ENCODE results near the gene SPTBN1. TPM values are rescaled to one million over a fixed set of nuclear protein-coding genes. Genes with fewer than 3 reads are reported as not detected.
A peak's percentile ranks its signal among the peaks of the same experiment; 100 is the strongest.

SPTBN1 gene
- total and polyA plus RNA-seq, 2 experiments from 2014 or later: 125 to 435 TPM

GRCh38 chr2:54574107-54574859 lies 118.2 kb downstream of the SPTBN1 start:
- peaks cover 51% of the 10 kb centered on the region for H3K4me1 ChIP-seq (ENCODE audit: low read depth)
- H3K36me3 ChIP-seq: no peaks in the 10 kb centered on the region
- H3K9me3 ChIP-seq (ENCODE audit: low read depth): no peaks in the 10 kb centered on the region
- no peaks in the 10 kb centered on the region for H3K27me3 ChIP-seq
- peak overlapping the region; percentile 15 for H3K27ac ChIP-seq
- no peak overlapping the region for H3K4me3 ChIP-seq
- no peak for TF ChIP-seq CTCF (IDR thresholded peaks at IDR 0.05; ENCODE audit: low read depth, low read length)
- peak in 1 of 2 donors; percentile 40 for DNase-seq (ENCODE audit: low read depth in 1 of 2, low spot score in 1 of 2)

GRCh38 chr2:54574860-54575247 lies 118.7 kb downstream of the SPTBN1 start:
- no peaks in the 10 kb centered on the region for H3K36me3 ChIP-seq
- no peak overlapping the region for H3K4me3 ChIP-seq
- H3K27me3 ChIP-seq: no peaks in the 10 kb centered on the region
- DNase-seq (ENCODE audit: low read depth in 1 of 2, low spot score in 1 of 2): no peak
- no peaks in the 10 kb centered on the region for H3K9me3 ChIP-seq (ENCODE audit: low read depth)
- peaks cover 45% of the 10 kb centered on the region for H3K4me1 ChIP-seq (ENCODE audit: low read depth)
- no peak overlapping the region for H3K27ac ChIP-seq
- TF ChIP-seq CTCF (IDR thresholded peaks at IDR 0.05; ENCODE audit: low read depth, low read length): no peak

- H3K9me3 ChIP-seq (ENCODE audit: low read depth): no peaks in the 10 kb centered on the region
- H3K4me3 ChIP-seq: no peak overlapping the region
- no peaks in the 10 kb centered on the region for H3K36me3 ChIP-seq
- peaks cover 39% of the 10 kb centered on the region for H3K4me1 ChIP-seq (ENCODE audit: low read depth)
- DNase-seq (ENCODE audit: low read depth in 1 of 2, low spot score in 1 of 2): peak in 1 of 2 donors; percentile 56
- H3K27me3 ChIP-seq: no peaks in the 10 kb centered on the region
- no peak for TF ChIP-seq CTCF (IDR thresholded peaks at IDR 0.05; ENCODE audit: low read depth, low read length)
- H3K27ac ChIP-seq: no peak overlapping the region
Observed at GRCh38 chr2:54575379-54575888, 119.3 kb downstream of the SPTBN1 start.

GRCh38 chr2:54577035-54577434 lies 120.9 kb downstream of the SPTBN1 start:
- H3K27ac ChIP-seq: no peak overlapping the region
- no peaks in the 10 kb centered on the region for H3K27me3 ChIP-seq
- no peak for TF ChIP-seq CTCF (IDR thresholded peaks at IDR 0.05; ENCODE audit: low read depth, low read length)
- H3K4me1 ChIP-seq (ENCODE audit: low read depth): peaks cover 23% of the 10 kb centered on the region
- H3K9me3 ChIP-seq (ENCODE audit: low read depth): no peaks in the 10 kb centered on the region
- H3K4me3 ChIP-seq: no peak overlapping the region
- DNase-seq (ENCODE audit: low read depth in 1 of 2, low spot score in 1 of 2): no peak
- H3K36me3 ChIP-seq: no peaks in the 10 kb centered on the region

GRCh38 chr2:54577944-54578647 lies 122.0 kb downstream of the SPTBN1 start:
- Histone ChIP-seq H3K4me1 (ENCODE audit: low read depth) (peaks cover 14% of the 10 kb centered on the region), H3K27me3 (no peaks in the 10 kb centered on the region), H3K9me3 (ENCODE audit: low read depth) (no peaks in the 10 kb centered on the region), H3K36me3 (no peaks in the 10 kb centered on the region), H3K4me3 (no peak overlapping the region), H3K27ac (peak overlapping the region; percentile 0)
- no peak for DNase-seq (ENCODE audit: low read depth in 1 of 2, low spot score in 1 of 2)
- no peak for TF ChIP-seq CTCF (IDR thresholded peaks at IDR 0.05; ENCODE audit: low read depth, low read length)
